Stimulated activated CD8-positive, alpha-beta memory T cell treated with anti-CD3 and anti-CD28 coated beads, Interleukin-15, amount 100 ng/mL, for 1 hour (primary cell): ENCODE results near the gene TWIST2.

ENCODE experiments used
- DNase-seq: peaks from one replicate; pipeline ENCODE4 v3.0.0-alpha.2; 2020; ENCODE audit warnings: low read depth

Gene TWIST2

GRCh38 chr2:238906254-238906935 is 58.5 kb downstream of the TWIST2 start:
- DNase-seq: no peak

DNA sequence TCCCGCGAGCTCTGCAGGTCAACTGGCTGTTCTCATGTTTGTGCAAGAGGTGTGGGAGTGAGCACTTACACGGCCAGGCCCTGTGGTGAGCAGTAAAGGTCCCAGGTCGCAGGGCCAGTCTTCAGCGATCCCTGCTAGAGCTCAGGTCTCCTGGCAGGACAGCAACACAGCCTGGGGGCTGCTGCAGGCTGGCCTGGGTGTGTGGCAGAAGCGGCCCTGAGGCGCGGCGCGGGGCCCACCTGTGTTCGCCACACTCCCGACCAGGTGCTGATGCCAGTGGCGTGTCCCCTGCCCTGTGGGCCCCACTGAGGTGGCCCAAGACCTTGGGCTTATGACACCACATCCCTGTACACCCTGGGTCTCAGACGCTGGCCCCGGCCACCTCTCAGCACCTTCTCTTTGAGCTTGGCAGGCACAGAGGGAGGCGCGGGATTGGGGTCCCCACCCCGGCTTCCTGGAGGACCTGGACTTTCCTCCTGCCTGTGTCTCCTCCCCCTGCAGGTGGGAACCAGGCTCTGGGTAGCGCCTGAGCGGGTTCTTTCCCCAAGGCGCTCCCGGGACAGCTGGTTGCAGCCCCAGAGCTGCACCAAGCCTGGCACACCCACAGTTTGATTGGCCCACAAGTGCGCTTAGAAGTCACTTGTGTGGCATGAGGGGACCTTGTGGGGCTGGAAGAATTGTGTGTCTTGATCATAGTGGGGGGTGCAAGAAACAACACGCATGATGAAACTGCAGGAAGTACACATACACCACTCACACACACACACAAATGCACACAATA is 59.2 kb downstream of the TWIST2 start:
- no peak for DNase-seq

DNA sequence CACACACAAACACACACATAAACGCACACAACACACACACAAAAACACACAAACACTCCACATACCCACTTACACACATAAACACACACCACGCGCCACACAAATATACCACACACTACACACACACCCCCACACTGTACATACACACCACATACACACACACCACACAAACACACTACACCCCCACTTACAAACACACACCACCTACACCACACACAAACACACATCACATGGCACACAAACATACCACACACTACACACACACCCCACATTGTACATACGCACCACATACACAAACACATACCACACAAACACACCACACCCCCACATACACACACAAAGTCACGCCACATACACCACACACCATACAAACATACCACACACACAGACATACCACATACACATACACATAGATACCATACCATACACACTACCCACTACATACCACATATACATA is 59.9 kb downstream of the TWIST2 start:
- DNase-seq: no peak

DNA sequence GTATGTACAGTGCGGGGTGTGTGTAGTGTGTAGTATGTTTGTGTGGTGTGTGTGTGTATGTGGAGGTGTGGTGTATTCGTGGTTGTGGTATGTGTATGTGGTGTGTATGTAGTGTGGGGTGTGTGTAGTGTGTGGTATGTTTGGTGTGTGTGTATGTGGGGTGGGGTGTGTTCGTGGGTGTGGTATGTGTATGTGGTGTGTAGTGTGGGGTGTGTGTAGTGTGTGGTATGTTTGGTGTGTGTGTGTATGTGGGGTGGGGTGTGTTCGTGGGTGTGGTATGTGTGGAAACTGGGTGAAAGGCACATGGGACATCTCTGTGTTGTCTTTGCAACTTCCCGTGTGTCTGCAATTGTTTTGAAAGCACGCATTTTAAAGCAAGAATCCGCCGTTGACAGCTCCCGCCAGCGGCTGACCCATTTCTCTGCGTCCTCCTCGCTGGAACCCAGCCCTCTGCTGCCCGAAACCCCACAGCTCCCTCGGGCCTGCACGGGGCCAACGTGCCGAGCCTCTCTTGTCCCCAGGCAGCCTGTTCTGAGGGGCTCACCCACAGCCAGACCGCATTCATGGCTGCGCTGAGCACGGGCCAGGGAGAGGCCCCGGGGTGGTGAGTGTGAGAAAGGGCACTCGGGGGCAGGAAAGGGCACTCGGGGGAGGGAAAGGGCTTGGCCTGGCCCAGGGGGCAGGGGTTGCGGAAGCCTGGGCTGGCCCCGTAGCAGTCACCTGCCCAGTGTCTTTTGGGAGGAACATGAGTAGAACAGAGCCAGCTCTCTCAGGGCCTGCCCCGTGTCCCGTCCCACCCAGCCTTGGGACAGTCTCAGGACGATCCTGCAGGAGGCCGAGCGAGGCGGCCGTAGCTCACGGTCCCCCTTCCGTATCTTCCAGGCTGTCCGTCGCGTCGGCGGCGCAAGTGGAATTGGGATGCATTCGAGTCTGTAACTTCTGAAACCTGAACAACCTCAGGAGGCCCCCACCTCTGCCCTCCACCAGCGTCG is 61.4 kb downstream of the TWIST2 start:
- DNase-seq: no peak

DNA sequence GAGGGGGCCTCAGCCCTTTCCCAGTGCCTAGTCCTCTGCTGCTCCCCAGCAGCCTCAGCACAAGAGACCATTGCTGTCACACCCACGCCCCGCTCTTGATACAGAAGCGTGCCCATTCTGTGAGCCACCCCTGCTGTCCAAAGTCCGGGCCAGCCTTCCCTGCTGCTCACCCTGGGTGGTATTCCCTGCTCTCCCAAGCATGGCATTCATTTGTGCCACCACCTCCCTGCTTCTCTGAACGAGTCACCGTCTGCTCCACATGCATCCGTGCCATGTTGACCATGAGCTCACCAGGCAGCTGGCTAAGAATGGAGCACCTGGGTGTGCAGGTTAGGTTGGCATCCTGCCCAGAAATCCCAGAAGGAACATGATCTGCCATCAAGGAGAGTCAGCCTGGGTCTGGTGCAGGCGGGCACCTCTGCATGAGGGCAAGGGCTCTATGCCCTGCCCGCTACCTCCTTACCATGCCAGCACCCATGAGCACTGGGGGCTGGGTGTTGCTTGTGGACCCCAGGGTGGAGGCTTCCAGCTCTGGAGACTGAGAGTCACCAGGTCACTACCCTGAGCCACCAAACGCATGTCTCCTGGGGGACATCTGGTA is 63.0 kb downstream of the TWIST2 start:
- no peak for DNase-seq

GRCh38 chr2:238911376-238912227 is 63.7 kb downstream of the TWIST2 start:
- DNase-seq: no peak

- DNase-seq: no peak
Measured at GRCh38 chr2:238912228-238912915, 64.5 kb downstream of the TWIST2 start.

- no peak for DNase-seq
Measured at GRCh38 chr2:238912916-238913875, 65.3 kb downstream of the TWIST2 start.

DNA sequence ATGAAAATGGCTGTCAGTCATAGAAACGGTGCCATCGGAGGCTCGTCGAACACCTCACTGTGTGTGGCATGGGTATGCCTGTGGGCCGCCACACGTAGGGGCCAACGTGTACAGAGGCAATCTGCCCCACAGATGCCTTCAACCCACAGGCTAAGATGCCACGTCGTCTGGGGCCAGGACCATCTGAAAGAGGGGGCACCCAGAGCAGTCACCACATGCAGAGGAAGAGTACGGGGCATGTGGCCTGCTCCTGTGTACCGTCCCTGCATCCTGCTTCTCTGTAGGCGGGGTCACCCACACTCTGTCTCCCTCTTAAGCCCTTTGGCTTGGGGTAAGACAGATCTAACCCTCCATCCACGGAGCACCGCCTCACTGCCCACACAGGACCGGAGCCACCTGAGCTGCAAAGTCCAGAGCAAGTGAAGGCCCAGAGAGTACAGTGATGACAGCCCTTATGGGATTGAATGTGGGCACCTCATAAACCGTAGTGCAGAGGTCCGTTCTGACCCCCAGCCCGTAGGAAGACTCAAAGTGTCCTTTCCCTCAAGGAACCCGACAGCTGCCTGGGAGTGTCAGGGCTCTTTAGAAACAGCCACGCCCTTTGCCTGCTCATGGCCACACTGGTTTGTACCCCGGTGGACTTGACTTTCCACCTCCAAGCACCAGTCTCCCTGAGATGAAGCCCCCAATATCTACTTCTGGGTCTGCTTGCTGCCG is 66.2 kb downstream of the TWIST2 start:
- DNase-seq: no peak

DNA sequence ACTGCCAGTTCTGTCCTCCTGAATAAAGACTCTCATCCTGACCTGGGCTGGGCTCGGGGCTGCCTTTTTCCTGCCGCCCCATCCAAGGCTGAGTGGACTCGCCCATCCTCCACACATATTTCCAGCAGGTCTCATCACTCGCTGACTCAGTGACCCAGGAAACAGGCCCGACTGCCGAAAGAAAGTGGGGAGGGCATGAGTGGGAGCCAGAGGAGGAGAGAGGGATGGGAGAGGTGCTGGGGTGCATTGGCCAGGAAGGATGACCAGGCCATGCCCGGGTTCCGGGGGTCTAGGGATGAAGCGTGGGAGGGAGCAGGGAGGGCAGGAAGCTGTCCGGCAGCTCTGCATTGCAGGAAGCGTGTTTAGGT is 66.7 kb downstream of the TWIST2 start:
- no peak for DNase-seq

DNA sequence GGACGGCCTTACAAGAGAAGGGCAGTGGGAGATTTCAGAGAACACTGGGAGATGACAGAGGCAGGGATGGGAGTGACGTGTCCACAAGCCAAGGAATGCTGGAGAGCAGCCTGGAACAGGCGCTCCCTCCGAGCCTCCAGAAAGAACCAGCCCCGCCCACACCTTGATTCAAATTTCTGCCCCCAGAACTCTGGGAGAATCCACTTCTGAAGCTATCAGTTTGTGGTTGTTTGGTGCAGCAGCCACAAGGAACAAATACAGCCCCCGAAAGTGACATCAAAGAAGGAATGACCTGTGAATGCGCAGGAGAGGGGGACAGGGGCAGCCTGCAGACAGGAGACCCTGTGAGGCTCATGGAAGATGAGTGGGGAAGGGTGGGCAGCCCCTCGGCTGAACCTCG is 67.3 kb downstream of the TWIST2 start:
- no peak for DNase-seq

- no peak for DNase-seq
Measured at GRCh38 chr2:238915596-238915995, 67.7 kb downstream of the TWIST2 start.

- DNase-seq: no peak
Measured at GRCh38 chr2:238916176-238916874, 68.4 kb downstream of the TWIST2 start.

DNA sequence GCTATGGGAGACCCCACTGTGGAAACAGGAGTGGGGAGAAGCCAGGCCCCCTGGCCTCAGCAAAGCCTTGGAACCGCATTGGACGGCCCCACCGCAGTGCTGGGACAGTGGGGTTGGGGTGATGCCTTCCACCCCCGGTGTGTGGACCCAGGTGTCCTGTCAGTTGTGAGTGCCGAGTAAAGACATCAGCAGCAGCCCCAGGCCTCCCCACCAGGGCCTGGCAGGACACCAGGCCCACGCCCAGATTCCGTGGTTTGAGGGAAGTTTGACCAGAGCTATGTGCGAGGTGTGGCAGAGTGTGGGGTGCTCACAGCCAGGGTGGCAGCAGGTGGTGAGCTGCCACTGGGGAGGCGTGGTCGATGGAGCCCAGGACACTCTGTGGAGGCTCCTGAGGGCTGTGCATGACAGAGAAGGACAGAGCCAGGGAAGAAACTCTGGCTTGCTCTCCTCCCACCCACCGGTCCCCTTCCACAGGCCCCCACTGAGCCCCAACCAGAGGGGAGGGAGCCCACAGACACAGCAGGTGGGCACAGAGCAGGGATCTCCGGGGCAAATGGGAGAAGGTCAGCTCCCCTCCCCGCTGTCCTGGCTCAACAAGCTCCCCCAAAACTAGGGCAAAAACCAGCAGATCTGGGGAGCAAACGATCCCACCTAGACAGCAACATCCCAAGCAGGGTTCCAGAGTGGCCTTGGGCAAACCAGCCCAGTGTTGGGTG is 69.1 kb downstream of the TWIST2 start:
- no peak for DNase-seq

GRCh38 chr2:238919307-238919706 is 71.4 kb downstream of the TWIST2 start:
- no peak for DNase-seq

GRCh38 chr2:238920053-238920452 is 72.2 kb downstream of the TWIST2 start:
- no peak for DNase-seq

DNA sequence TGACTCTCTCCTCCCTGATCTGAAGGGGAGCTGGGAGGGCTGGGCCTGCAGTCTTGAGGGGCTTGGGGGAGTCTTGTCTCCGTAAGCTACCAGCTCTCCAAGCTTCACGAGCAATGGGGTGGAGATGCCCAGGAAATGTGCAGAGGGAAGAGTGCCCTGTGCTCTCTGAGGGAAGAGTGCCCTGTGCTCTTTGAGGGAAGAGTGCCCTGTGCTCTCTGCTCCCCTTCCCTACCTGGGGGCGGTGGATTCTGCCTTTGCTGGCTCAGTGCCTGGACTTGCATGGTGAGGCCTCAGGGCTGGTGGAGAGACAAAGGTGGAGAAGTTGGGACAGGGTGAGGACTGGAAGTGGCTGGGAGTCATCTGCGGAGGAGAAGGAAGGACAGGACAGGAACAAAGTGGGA is 72.7 kb downstream of the TWIST2 start:
- DNase-seq: no peak
